Measurements from ENCODE around the gene PCCB. TPM values are rescaled to one million over a fixed set of nuclear protein-coding genes. Genes with fewer than 3 reads are reported as not detected.

Gene PCCB
- total RNA-seq, 3 donors from 2014 or later, result 35.8 to 54.8 (median 49.9) TPM

GRCh38 chr3:136245691-136246090, 4.4 kb upstream of the PCCB start:
- DNase-seq (no peak), ATAC-seq (no peak)
- no peak for TF ChIP-seq CTCF (IDR thresholded peaks at IDR 0.05)
- no peak overlapping the region for H3K4me3 ChIP-seq
- intact Hi-C loops (cut with DNase I, micrococcal nuclease), result no loop called here
- H3K4me1 ChIP-seq (ENCODE audit: low read depth), result no peaks in the 10 kb centered on the region
- H3K36me3 ChIP-seq (ENCODE audit: low read depth), result no peaks in the 10 kb centered on the region
- H3K9me3 ChIP-seq, result no peaks in the 10 kb centered on the region

GRCh38 chr3:136247436-136247835, 2.7 kb upstream of the PCCB start:
- no peaks in the 10 kb centered on the region for H3K36me3 ChIP-seq (ENCODE audit: low read depth)
- no peak for ATAC-seq
- DNase-seq, result no peak
- H3K9me3 ChIP-seq, result no peaks in the 10 kb centered on the region
- H3K4me3 ChIP-seq, result no peak overlapping the region
- no peak for TF ChIP-seq CTCF (IDR thresholded peaks at IDR 0.05)
- peaks cover 9% of the 10 kb centered on the region for H3K4me1 ChIP-seq (ENCODE audit: low read depth)
- intact Hi-C loops (cut with DNase I, micrococcal nuclease), result no loop called here

- Histone ChIP-seq H3K4me1 (ENCODE audit: low read depth) (peaks cover 9% of the 10 kb centered on the region), H3K36me3 (ENCODE audit: low read depth) (no peaks in the 10 kb centered on the region), H3K4me3 (no peak overlapping the region), H3K9me3 (no peaks in the 10 kb centered on the region)
- DNase-seq (no peak), ATAC-seq (no peak)
- intact Hi-C loops (cut with DNase I, micrococcal nuclease), result no loop called here
- TF ChIP-seq CTCF (IDR thresholded peaks at IDR 0.05), result no peak
These were observed 2.1 kb upstream of the PCCB start for GRCh38 chr3:136247855-136248590.

GRCh38 chr3:136249091-136249490, 1.0 kb upstream of the PCCB start:
- H3K36me3 ChIP-seq (ENCODE audit: low read depth), result no peaks in the 10 kb centered on the region
- DNase-seq, result no peak
- TF ChIP-seq CTCF (IDR thresholded peaks at IDR 0.05), result no peak
- H3K9me3 ChIP-seq, result no peaks in the 10 kb centered on the region
- H3K4me1 ChIP-seq (ENCODE audit: low read depth), result peaks cover 9% of the 10 kb centered on the region
- intact Hi-C loops (cut with DNase I, micrococcal nuclease), result no loop called here
- H3K4me3 ChIP-seq, result no peak overlapping the region
- no peak for ATAC-seq

- no peak overlapping the region for H3K4me3 ChIP-seq
- TF ChIP-seq CTCF (IDR thresholded peaks at IDR 0.05), result no peak
- intact Hi-C loops (cut with DNase I, micrococcal nuclease), result no loop called here
- no peaks in the 10 kb centered on the region for H3K9me3 ChIP-seq
- DNase-seq (peak in 1 of 3 donors; percentile 28), ATAC-seq (no peak)
- H3K4me1 ChIP-seq (ENCODE audit: low read depth), result peaks cover 9% of the 10 kb centered on the region
- no peaks in the 10 kb centered on the region for H3K36me3 ChIP-seq (ENCODE audit: low read depth)
These were observed 547 bp upstream of the PCCB start for GRCh38 chr3:136249593-136249992.
